MM.1S (cell line): ENCODE data around the gene PDK4.

ENCODE experiments used
- DNase-seq: peaks from one replicate; pipeline ENCODE4 v3.0.0-alpha.2; 2015
- H2AFZ ChIP-seq: fragments of 300-600 bp; sonication (generic); 2 replicates; pipeline ENCODE4 v1.6.0; 2016; ENCODE audit warnings: antibody characterized with exemption, low read length
- H3F3A ChIP-seq: fragments of 300-600 bp; sonication (generic); 2 replicates; pipeline ENCODE4 v1.6.1; 2016; ENCODE audit warnings: mild to moderate bottlenecking, antibody characterized with exemption, low read length, moderate library complexity, mixed read lengths; ENCODE audit not compliant: insufficient read depth
- H3K27ac ChIP-seq: fragments of 300-600 bp; sonication (generic); 2 replicates; pipeline ENCODE4 v1.5.1; 2016; ENCODE audit warnings: mild to moderate bottlenecking, low read length
- H3K27me3 ChIP-seq: fragments of 300-600 bp; sonication (generic); replicated peaks from 2 replicates; pipeline ENCODE4 v1.6.0; 2016; ENCODE audit warnings: low read length; ENCODE audit not compliant: insufficient read depth
- H3K36me3 ChIP-seq: fragments of 300-600 bp; sonication (generic); replicated peaks from 2 replicates; pipeline ENCODE4 v1.6.1; 2016; ENCODE audit warnings: mild to moderate bottlenecking, low read length, mixed read lengths; ENCODE audit not compliant: insufficient read depth
- H3K4me1 ChIP-seq: fragments of 300-600 bp; sonication (generic); 2 replicates; pipeline ENCODE4 v1.6.1; 2016; ENCODE audit warnings: low read length, mixed read lengths
- H3K4me2 ChIP-seq: fragments of 300-600 bp; sonication (generic); 2 replicates; pipeline ENCODE4 v1.6.0; 2016; ENCODE audit warnings: low read depth, low read length
- H3K4me3 ChIP-seq: fragments of 300-600 bp; sonication (generic); 2 replicates; pipeline ENCODE4 v1.5.1; 2016; ENCODE audit warnings: low read length, mixed read lengths
- H3K79me2 ChIP-seq: fragments of 300-600 bp; sonication (generic); 2 replicates; pipeline ENCODE4 v1.6.1; 2016; ENCODE audit warnings: mixed run types, low read length, mixed read lengths
- H3K9ac ChIP-seq: fragments of 300-600 bp; sonication (generic); 2 replicates; pipeline ENCODE4 v1.6.1; 2016; ENCODE audit warnings: low read length, mixed read lengths
- H3K9me2 ChIP-seq: fragments of 300-600 bp; sonication (generic); replicated peaks from 2 replicates; pipeline ENCODE4 v1.6.1; 2016; ENCODE audit warnings: mild to moderate bottlenecking, low read length, mixed read lengths; ENCODE audit not compliant: insufficient read depth
- H3K9me3 ChIP-seq: fragments of 300-600 bp; sonication (generic); replicated peaks from 2 replicates; pipeline ENCODE4 v1.6.1; 2016; ENCODE audit warnings: mild to moderate bottlenecking, low read length, mixed read lengths; ENCODE audit not compliant: insufficient read depth
- H4K20me1 ChIP-seq: fragments of 300-600 bp; sonication (generic); 2 replicates; pipeline ENCODE4 v1.6.1; 2016; ENCODE audit warnings: mild to moderate bottlenecking, low read length, moderate library complexity, mixed read lengths; ENCODE audit not compliant: insufficient read depth
- CTCF ChIP-seq: fragments of 300-600 bp; sonication (generic); IDR thresholded peaks from 2 replicates; pipeline ENCODE4 v1.5.1; 2016; ENCODE audit warnings: antibody characterized with exemption, low read length, mixed read lengths
- EZH2 ChIP-seq: fragments of 300-600 bp; sonication (generic); optimal IDR thresholded peaks from 2 replicates; pipeline ENCODE3; 2017; ENCODE audit warnings: low read depth, mild to moderate bottlenecking, antibody characterized with exemption, low read length, mixed read lengths
- EZH2phosphoT487 ChIP-seq: fragments of 300-600 bp; sonication (generic); IDR thresholded peaks from 2 replicates; pipeline ENCODE4 v1.6.1; 2018; ENCODE audit warnings: antibody characterized with exemption, low read length

Gene PDK4

GRCh38 chr7:95577137-95577536, 19.2 kb downstream of the PDK4 start:
- H2AFZ ChIP-seq = no peak overlapping the region
- TF ChIP-seq CTCF (no peak), EZH2 (no peak), EZH2phosphoT487 (no peak)
- DNase-seq = no peak
- H3K9me3 ChIP-seq = no peaks in the 10 kb centered on the region
- peaks cover 10% of the 10 kb centered on the region for H3K4me1 ChIP-seq
- H3K9ac ChIP-seq = no peak overlapping the region
- no peaks in the 10 kb centered on the region for H3K79me2 ChIP-seq
- H3K9me2 ChIP-seq = no peaks in the 10 kb centered on the region
- H3K27me3 ChIP-seq = no peaks in the 10 kb centered on the region
- no peaks in the 10 kb centered on the region for H3K36me3 ChIP-seq
- no peaks in the 10 kb centered on the region for H4K20me1 ChIP-seq
- no peak overlapping the region for H3K4me3 ChIP-seq
- H3K4me2 ChIP-seq = no peak overlapping the region
- no peak overlapping the region for H3K27ac ChIP-seq
- H3F3A ChIP-seq = no peaks in the 10 kb centered on the region

- H3F3A ChIP-seq = no peaks in the 10 kb centered on the region
- TF ChIP-seq EZH2phosphoT487 (no peak), EZH2 (no peak), CTCF (no peak)
- no peak overlapping the region for H3K27ac ChIP-seq
- no peak overlapping the region for H3K9ac ChIP-seq
- H3K36me3 ChIP-seq = no peaks in the 10 kb centered on the region
- no peak overlapping the region for H3K4me2 ChIP-seq
- DNase-seq = no peak
- H3K9me3 ChIP-seq = no peaks in the 10 kb centered on the region
- H3K4me1 ChIP-seq = no peaks in the 10 kb centered on the region
- no peaks in the 10 kb centered on the region for H3K9me2 ChIP-seq
- H3K4me3 ChIP-seq = no peak overlapping the region
- no peak overlapping the region for H2AFZ ChIP-seq
- H3K79me2 ChIP-seq = no peaks in the 10 kb centered on the region
- H3K27me3 ChIP-seq = no peaks in the 10 kb centered on the region
- no peaks in the 10 kb centered on the region for H4K20me1 ChIP-seq
Observed at GRCh38 chr7:95569720-95570119, 26.6 kb downstream of the PDK4 start.

- Histone ChIP-seq H3K9me3 (no peaks in the 10 kb centered on the region), H3K27ac (no peak overlapping the region), H3K79me2 (no peaks in the 10 kb centered on the region), H3F3A (no peaks in the 10 kb centered on the region), H3K36me3 (no peaks in the 10 kb centered on the region), H4K20me1 (no peaks in the 10 kb centered on the region), H3K9ac (no peak overlapping the region), H3K4me1 (no peaks in the 10 kb centered on the region), H3K4me2 (no peak overlapping the region), H3K9me2 (no peaks in the 10 kb centered on the region), H3K4me3 (no peak overlapping the region), H3K27me3 (no peaks in the 10 kb centered on the region), H2AFZ (no peak overlapping the region)
- TF ChIP-seq CTCF (no peak), EZH2 (no peak), EZH2phosphoT487 (no peak)
- no peak for DNase-seq
Observed at GRCh38 chr7:95560674-95561073, 35.6 kb downstream of the PDK4 start.
